ENCODE measurements around the gene ZDHHC6. TPM values are rescaled to one million over a fixed set of nuclear protein-coding genes. Genes with fewer than 3 reads are reported as not detected.
A peak's percentile ranks its signal among the peaks of the same experiment; 100 is the strongest.

ZDHHC6 gene
- polyA plus RNA-seq, 3 donors, result 34.0 to 39.2 (median 39.0) TPM

DNA sequence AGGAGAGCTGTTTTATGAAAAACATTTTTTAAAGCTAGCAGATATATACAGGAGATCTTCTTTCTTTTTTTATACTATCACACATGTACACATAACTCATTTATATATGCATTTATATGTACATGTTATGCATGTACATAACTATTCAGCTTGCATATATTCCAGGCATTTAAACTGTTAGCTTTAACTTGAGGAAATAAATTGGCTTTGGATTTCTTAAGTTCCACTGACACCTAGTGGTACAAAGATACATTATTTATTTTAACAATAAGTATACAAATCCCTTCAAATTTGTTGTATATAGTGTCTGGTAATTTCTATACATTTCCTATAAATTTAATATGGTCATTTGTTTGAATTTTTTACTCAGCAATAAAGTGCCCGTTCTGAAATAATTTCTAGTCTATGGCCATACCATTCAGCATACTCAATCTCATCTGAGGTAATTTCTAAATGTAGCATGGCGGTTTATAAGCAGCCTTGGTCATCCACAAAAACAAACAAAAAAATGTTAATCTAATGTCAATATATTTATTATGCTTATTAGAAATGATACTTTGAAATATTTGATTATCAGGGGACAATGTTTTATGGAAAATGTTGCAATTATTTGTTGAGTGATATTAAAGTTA lies 11.6 kb downstream of the ZDHHC6 start:
- Mint-ChIP-seq H3K9me3 (no peaks in the 10 kb centered on the region), H3K27me3 (ENCODE audit: low read depth in 3 of 3) (no peaks in the 10 kb centered on the region), H3K27ac (no peak overlapping the region), H3K4me1 (no peaks in the 10 kb centered on the region), H3K36me3 (peaks cover 69 to 77% of the 10 kb centered on the region in 2 donors), H3K4me3 (no peak overlapping the region)
- intact Hi-C loops (cut with micrococcal nuclease), result loop anchor here in 1 of 2 donors (10.0 kb wide), 1 partner anchor 120 kb away; no protein-coding TSS in a partner anchor
- Histone ChIP-seq H3K36me3 (replicated peaks in 1 of 2; ENCODE audit: control insufficient read depth in 1 of 2, insufficient read depth in 2 of 2, low read length in 2 of 2) (peaks cover 93 to 99% of the 10 kb centered on the region in 2 donors), H3K4me2 (replicated peaks; ENCODE audit: extremely low read depth, low read length, poor library complexity, severe bottlenecking) (no peak overlapping the region), H3K79me2 (ENCODE audit: insufficient read depth, low read length) (no peaks in the 10 kb centered on the region), H3K4me3 (replicated peaks in 1 of 3; ENCODE audit: low read depth in 2 of 3, low read length in 3 of 3) (no peak overlapping the region), H2AFZ (ENCODE audit: insufficient read depth, low read depth, low read length, poor library complexity, severe bottlenecking) (no peak overlapping the region), H3K9me3 (replicated peaks in 1 of 2; ENCODE audit: control insufficient read depth in 1 of 2, insufficient read depth in 1 of 2, low read length in 2 of 2) (no peaks in the 10 kb centered on the region), H3K27ac (ENCODE audit: low read depth in 1 of 2, low read length in 2 of 2) (no peak overlapping the region), H3K27me3 (ENCODE audit: control insufficient read depth in 2 of 2, insufficient read depth in 2 of 2, low read length in 2 of 2) (no peaks in the 10 kb centered on the region), H4K20me1 (ENCODE audit: insufficient read depth, low read length) (no peaks in the 10 kb centered on the region), H3K9ac (ENCODE audit: insufficient read depth, low read length, poor library complexity, severe bottlenecking) (no peak overlapping the region), H3K4me1 (ENCODE audit: control insufficient read depth in 1 of 2, insufficient read depth in 2 of 2, low read length in 2 of 2) (no peaks in the 10 kb centered on the region)
- WGBS (ENCODE audit: insufficient coverage), result no CpG with 5 or more reads among the region's 2 CpGs
- peak; percentile 55 for TF ChIP-seq CTCF (IDR thresholded peaks at IDR 0.05)
- DNase-seq, result peak in 1 of 3 donors; percentile 6

DNA sequence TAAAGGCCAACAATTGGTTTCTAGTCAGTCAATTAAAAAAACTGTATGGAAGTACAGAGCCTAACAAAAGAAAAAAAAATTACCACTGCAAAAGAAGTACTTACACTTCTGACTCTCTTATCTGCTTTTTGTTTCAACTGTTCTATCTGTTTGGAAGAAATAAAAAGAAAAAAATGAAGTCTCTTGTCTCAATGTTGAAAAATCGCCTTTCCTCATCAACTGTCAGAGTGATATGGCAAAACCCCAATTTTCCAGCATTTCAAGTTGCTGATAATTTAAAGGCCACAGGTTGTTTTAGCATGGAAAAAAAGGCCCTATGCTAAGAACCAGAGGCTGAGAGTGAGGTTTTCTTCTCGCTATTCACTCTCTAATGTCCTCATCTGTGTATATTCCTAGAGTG lies 13.6 kb downstream of the ZDHHC6 start:
- H3K36me3 Mint-ChIP-seq, result peaks cover 71 to 83% of the 10 kb centered on the region in 2 donors
- H3K4me1 ChIP-seq (ENCODE audit: control insufficient read depth in 1 of 2, insufficient read depth in 2 of 2, low read length in 2 of 2), result no peaks in the 10 kb centered on the region
- no peaks in the 10 kb centered on the region for H3K79me2 ChIP-seq (ENCODE audit: insufficient read depth, low read length)
- no peak overlapping the region for H3K27ac ChIP-seq (ENCODE audit: low read depth in 1 of 2, low read length in 2 of 2)
- no peak overlapping the region for H3K4me3 ChIP-seq (replicated peaks in 1 of 3; ENCODE audit: low read depth in 2 of 3, low read length in 3 of 3)
- H2AFZ ChIP-seq (ENCODE audit: insufficient read depth, low read depth, low read length, poor library complexity, severe bottlenecking), result no peak overlapping the region
- TF ChIP-seq CTCF (IDR thresholded peaks at IDR 0.05), result no peak
- no peaks in the 10 kb centered on the region for H3K9me3 Mint-ChIP-seq
- no peak overlapping the region for H3K4me2 ChIP-seq (replicated peaks; ENCODE audit: extremely low read depth, low read length, poor library complexity, severe bottlenecking)
- intact Hi-C loops (cut with micrococcal nuclease), result loop anchor here in 1 of 2 donors (10.0 kb wide), 1 partner anchor 118 kb away; no protein-coding TSS in a partner anchor
- no peak overlapping the region for H3K4me3 Mint-ChIP-seq
- no peak for DNase-seq
- no peaks in the 10 kb centered on the region for H3K27me3 ChIP-seq (ENCODE audit: control insufficient read depth in 2 of 2, insufficient read depth in 2 of 2, low read length in 2 of 2)
- no peak overlapping the region for H3K27ac Mint-ChIP-seq
- no CpG with 5 or more reads among the region's 2 CpGs for WGBS (ENCODE audit: insufficient coverage)
- H3K4me1 Mint-ChIP-seq, result no peaks in the 10 kb centered on the region
- H4K20me1 ChIP-seq (ENCODE audit: insufficient read depth, low read length), result no peaks in the 10 kb centered on the region
- H3K9me3 ChIP-seq (replicated peaks in 1 of 2; ENCODE audit: control insufficient read depth in 1 of 2, insufficient read depth in 1 of 2, low read length in 2 of 2), result no peaks in the 10 kb centered on the region
- H3K9ac ChIP-seq (ENCODE audit: insufficient read depth, low read length, poor library complexity, severe bottlenecking), result no peak overlapping the region
- H3K36me3 ChIP-seq (replicated peaks in 1 of 2; ENCODE audit: control insufficient read depth in 1 of 2, insufficient read depth in 2 of 2, low read length in 2 of 2), result peaks cover 92 to 99% of the 10 kb centered on the region in 2 donors
- no peaks in the 10 kb centered on the region for H3K27me3 Mint-ChIP-seq (ENCODE audit: low read depth in 3 of 3)

Data from CD14-positive monocyte (primary cell).